Measurements from ENCODE around the gene NXF1. TPM values are rescaled to one million over a fixed set of nuclear protein-coding genes. Genes with fewer than 3 reads are reported as not detected.
A peak's percentile ranks its signal among the peaks of the same experiment; 100 is the strongest.

NXF1 gene
- 26.2 and 30.9 TPM in 2 replicates for total RNA-seq (2016; rRNA removed; fragmentation: Illumina TruSeq; extraction: Trizol)
- total RNA-seq (2016; cell fraction: cytosol; rRNA removed; fragmentation: Illumina TruSeq; extraction: Trizol; ENCODE audit: low read depth) = 6.3 and 6.4 TPM in 2 replicates
- 26.3 and 28.4 TPM in 2 replicates for total RNA-seq (2016; cell fraction: insoluble cytoplasmic fraction; rRNA removed; fragmentation: Illumina TruSeq; extraction: Trizol)
- total RNA-seq (2016; cell fraction: membrane; rRNA removed; fragmentation: Illumina TruSeq; extraction: Trizol) = 7.6 and 10.4 TPM in 2 replicates
- 34.7 and 37.1 TPM in 2 replicates for total RNA-seq (2016; cell fraction: nucleus; rRNA removed; fragmentation: Illumina TruSeq; extraction: Trizol)
- 30.4 and 39.7 TPM in 2 replicates for polyA plus RNA-seq (2011; rRNA removed)
- 18.7 and 20.6 TPM in 2 replicates for polyA plus RNA-seq (2011; cell fraction: cytosol; rRNA removed)
- 353 and 401 TPM in 2 replicates for polyA plus RNA-seq (2011; cell fraction: nucleus; rRNA removed)
- 36.2 and 63.4 TPM in 2 replicates for polyA plus RNA-seq (2012)
- 5.1 and 5.2 TPM in 2 replicates for polyA plus RNA-seq (2016; cell fraction: cytosol; fragmentation: Illumina TruSeq; extraction: Trizol; ENCODE audit: low read depth)
- polyA plus RNA-seq (2016; cell fraction: insoluble cytoplasmic fraction; fragmentation: Illumina TruSeq; extraction: Trizol; ENCODE audit: low read depth) = 49.2 and 51.6 TPM in 2 replicates
- 10.3 and 10.6 TPM in 2 replicates for polyA plus RNA-seq (2016; cell fraction: membrane; fragmentation: Illumina TruSeq; extraction: Trizol; ENCODE audit: low read depth)
- polyA plus RNA-seq (2016; cell fraction: nucleus; fragmentation: Illumina TruSeq; extraction: Trizol; ENCODE audit: insufficient read depth, low read depth) = 134 and 143 TPM in 2 replicates
- 24.4 and 74.3 TPM in 2 replicates for polyA minus RNA-seq (2011; rRNA and poly(A)+ RNA removed; ENCODE audit: low replicate concordance)
- 11.6 and 13.2 TPM in 2 replicates for polyA minus RNA-seq (2011; cell fraction: cytosol; rRNA and poly(A)+ RNA removed)
- polyA minus RNA-seq (2011; cell fraction: nucleus; rRNA and poly(A)+ RNA removed) = 56.4 and 77.8 TPM in 2 replicates
- Bru-seq, nascent RNA = percentile 79 among the genes with signal in this experiment
- BruChase-seq, experiment 1, labeled RNA remaining after a 6-hour chase = percentile 97 among the genes with signal in this experiment
- BruChase-seq, experiment 2, labeled RNA remaining after a 2-hour chase = percentile 94 among the genes with signal in this experiment
- long read RNA-seq, experiment 1, transcript NXF1-201 (21 exons, 2,346 nt) = major isoform, 20 of 30 reads
- long read RNA-seq, experiment 1, partial matches to known transcripts = 7 of 30 reads
- long read RNA-seq, experiment 1, other reads (novel, unspliced or antisense) = 3 of 30 reads
- long read RNA-seq, experiment 2, full-length matches to known transcripts = 24 of 44 reads
- long read RNA-seq, experiment 2, partial matches to known transcripts = 9 of 44 reads
- long read RNA-seq, experiment 2, other reads (novel, unspliced or antisense) = 11 of 44 reads

DNA sequence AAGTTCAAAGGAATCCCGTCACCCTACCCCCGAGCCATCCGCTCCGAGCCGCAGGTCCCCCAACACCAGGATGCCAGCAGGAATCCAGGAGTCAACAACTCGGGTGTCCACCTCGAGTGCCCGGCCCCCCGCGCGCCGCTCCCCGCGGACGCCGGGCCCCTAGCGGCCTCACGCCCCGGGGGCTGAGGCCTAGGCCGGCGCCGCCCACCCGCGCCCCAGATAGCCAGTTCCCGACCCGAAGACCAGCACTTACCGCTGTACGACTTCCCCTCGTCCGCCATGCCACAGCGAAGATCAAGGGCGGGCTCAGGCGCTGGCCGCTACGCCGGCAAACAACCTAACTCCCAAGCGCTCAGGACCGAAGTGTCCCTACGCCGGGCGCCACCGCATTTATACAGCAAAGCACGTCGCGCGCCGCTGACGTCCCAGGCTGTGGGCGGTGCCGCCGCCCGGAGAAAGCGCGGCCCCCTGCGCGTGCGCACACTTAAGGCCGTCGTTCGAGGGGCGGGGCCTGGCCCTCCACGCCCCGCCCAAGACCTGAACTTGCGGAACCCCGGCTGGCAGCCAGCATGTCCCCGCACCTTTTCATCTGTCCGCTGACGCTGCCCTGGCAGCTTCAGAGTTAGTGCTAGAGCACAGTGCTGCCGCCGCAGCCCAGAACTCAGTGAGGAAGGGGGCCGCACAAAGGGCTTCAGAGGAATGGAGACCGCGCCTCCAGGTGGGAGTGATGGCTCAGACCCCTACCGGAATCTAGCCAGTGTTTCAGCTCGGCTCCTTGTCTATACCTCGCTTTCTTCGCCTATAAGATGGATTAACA is at the start of gene NXF1:
Gene NXF1, minus strand, starts transcription at position 365 of the 817 bp plus-strand sequence. Its CDS starts 84 bp downstream, at position 281.
- BruUV-seq (replicated peaks) = no TSS peak
- H3K27me3 ChIP-seq (ENCODE audit: control insufficient read depth in 1 of 2, insufficient read depth in 2 of 2, low read length in 2 of 2) = no peaks in the 10 kb centered on the region; a peak in 1 of 5 replicates
- peaks cover 18% of the 10 kb centered on the region for H3K79me2 ChIP-seq (ENCODE audit: insufficient read depth, low read length)
- no peaks in the 10 kb centered on the region; the same call in 1 of the 2 replicates for H4K20me1 ChIP-seq (ENCODE audit: insufficient read depth, low read length)
- ATAC-seq (peak; percentile 85), DNase-seq (ENCODE audit: low spot score) (peak; percentile 85), FAIRE-seq (peak; percentile 54)
- peak within 1 kb of the TSS; percentile 90 for H3K4me2 ChIP-seq (ENCODE audit: low read depth, low read length)
- peak within 1 kb of the TSS; percentile 84 for H3K9ac ChIP-seq (ENCODE audit: insufficient read depth, low read depth, low read length)
- H3K9me3 ChIP-seq (ENCODE audit: low read length) = no peaks in the 10 kb centered on the region
- ChIA-PET CTCF (ENCODE audit: low intra/inter-chr PET ratio, low total read pairs) (no interaction called here), POLR2A (interaction anchor here (0.7 to 5.7 kb wide), 22 partner anchors 8 to 99 kb away, joined by 3 to 53 read pairs (median 6); partner anchors contain the start of genes POLR2G, SLC3A2, STX5 and TAF6L)
- H3K4me3 ChIP-seq (replicated peaks in 1 of 3; ENCODE audit: insufficient read depth in 1 of 3, low read depth in 2 of 3, low read length in 3 of 3) = peak within 1 kb of the TSS; percentile 86 to 97 (median 92)
- H3K4me1 ChIP-seq (ENCODE audit: insufficient read depth, low read length) = peaks cover 23% of the 10 kb centered on the region
- intact Hi-C loops (cut with micrococcal nuclease; ENCODE audit: unreplicated experiment) (loop anchor here (1.0 to 2.0 kb wide), 2 partner anchors 18 to 26 kb away; partner anchors contain the start of gene TMEM179B), in situ Hi-C loops (cut with HindIII; ENCODE audit: extremely low pct_ligation_motif_present, low pct_unique_long_range_greater_than_20kb) (no loop called here)
- H3K36me3 ChIP-seq (replicated peaks in 1 of 2; ENCODE audit: control insufficient read depth in 1 of 2, insufficient read depth in 2 of 2, low read length in 2 of 2) = peaks cover 9 to 26% of the 10 kb centered on the region in 2 experiments; a peak in 4 of 5 replicates
- H2AFZ ChIP-seq (ENCODE audit: low read length) = no peak within 1 kb of the TSS
- H3K27ac ChIP-seq (ENCODE audit: extremely low read length, insufficient read depth, low read length) = peak within 1 kb of the TSS; percentile 58
- WGBS (ENCODE audit: low lambda C conversion rate) = 15% methylated on average over 22 of the region's 77 CpGs
- TF ChIP-seq GPN1 (CRISPR knock-in tag; IDR thresholded peaks at IDR 0.05; ENCODE audit: borderline replicate concordance) = no peak
- TF ChIP-seq ZNF430 (CRISPR knock-in tag; IDR thresholded peaks at IDR 0.05) = peak; percentile 90
- no peak for TF ChIP-seq ZNF24 (IDR thresholded peaks at IDR 0.05)
- TF ChIP-seq MTF1 (CRISPR knock-in tag; IDR thresholded peaks at IDR 0.05) = peak; percentile 59; the same call in 1 of the 2 replicates
- TF ChIP-seq ZNF709 (CRISPR knock-in tag; IDR thresholded peaks at IDR 0.05) = peak; percentile 86
- TF ChIP-seq, protein P1, sequence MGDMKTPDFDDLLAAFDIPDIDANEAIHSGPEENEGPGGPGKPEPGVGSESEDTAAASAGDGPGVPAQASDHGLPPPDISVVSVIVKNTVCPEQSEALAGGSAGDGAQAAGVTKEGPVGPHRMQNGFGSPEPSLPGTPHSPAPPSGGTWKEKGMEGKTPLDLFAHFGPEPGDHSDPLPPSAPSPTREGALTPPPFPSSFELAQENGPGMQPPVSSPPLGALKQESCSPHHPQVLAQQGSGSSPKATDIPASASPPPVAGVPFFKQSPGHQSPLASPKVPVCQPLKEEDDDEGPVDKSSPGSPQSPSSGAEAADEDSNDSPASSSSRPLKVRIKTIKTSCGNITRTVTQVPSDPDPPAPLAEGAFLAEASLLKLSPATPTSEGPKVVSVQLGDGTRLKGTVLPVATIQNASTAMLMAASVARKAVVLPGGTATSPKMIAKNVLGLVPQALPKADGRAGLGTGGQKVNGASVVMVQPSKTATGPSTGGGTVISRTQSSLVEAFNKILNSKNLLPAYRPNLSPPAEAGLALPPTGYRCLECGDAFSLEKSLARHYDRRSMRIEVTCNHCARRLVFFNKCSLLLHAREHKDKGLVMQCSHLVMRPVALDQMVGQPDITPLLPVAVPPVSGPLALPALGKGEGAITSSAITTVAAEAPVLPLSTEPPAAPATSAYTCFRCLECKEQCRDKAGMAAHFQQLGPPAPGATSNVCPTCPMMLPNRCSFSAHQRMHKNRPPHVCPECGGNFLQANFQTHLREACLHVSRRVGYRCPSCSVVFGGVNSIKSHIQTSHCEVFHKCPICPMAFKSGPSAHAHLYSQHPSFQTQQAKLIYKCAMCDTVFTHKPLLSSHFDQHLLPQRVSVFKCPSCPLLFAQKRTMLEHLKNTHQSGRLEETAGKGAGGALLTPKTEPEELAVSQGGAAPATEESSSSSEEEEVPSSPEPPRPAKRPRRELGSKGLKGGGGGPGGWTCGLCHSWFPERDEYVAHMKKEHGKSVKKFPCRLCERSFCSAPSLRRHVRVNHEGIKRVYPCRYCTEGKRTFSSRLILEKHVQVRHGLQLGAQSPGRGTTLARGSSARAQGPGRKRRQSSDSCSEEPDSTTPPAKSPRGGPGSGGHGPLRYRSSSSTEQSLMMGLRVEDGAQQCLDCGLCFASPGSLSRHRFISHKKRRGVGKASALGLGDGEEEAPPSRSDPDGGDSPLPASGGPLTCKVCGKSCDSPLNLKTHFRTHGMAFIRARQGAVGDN (CRISPR knock-in tag; IDR thresholded peaks at IDR 0.05) = peak; percentile 82
- TF ChIP-seq, protein P2, sequence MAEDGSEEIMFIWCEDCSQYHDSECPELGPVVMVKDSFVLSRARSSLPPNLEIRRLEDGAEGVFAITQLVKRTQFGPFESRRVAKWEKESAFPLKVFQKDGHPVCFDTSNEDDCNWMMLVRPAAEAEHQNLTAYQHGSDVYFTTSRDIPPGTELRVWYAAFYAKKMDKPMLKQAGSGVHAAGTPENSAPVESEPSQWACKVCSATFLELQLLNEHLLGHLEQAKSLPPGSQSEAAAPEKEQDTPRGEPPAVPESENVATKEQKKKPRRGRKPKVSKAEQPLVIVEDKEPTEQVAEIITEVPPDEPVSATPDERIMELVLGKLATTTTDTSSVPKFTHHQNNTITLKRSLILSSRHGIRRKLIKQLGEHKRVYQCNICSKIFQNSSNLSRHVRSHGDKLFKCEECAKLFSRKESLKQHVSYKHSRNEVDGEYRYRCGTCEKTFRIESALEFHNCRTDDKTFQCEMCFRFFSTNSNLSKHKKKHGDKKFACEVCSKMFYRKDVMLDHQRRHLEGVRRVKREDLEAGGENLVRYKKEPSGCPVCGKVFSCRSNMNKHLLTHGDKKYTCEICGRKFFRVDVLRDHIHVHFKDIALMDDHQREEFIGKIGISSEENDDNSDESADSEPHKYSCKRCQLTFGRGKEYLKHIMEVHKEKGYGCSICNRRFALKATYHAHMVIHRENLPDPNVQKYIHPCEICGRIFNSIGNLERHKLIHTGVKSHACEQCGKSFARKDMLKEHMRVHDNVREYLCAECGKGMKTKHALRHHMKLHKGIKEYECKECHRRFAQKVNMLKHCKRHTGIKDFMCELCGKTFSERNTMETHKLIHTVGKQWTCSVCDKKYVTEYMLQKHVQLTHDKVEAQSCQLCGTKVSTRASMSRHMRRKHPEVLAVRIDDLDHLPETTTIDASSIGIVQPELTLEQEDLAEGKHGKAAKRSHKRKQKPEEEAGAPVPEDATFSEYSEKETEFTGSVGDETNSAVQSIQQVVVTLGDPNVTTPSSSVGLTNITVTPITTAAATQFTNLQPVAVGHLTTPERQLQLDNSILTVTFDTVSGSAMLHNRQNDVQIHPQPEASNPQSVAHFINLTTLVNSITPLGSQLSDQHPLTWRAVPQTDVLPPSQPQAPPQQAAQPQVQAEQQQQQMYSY (CRISPR knock-in tag; IDR thresholded peaks at IDR 0.05) = peak; percentile 58; the same call in 1 of the 2 replicates
- TF ChIP-seq ZNF570 (CRISPR knock-in tag; IDR thresholded peaks at IDR 0.05; ENCODE audit: borderline replicate concordance) = no peak
- peak; percentile 76 for TF ChIP-seq MED13 (CRISPR knock-in tag; IDR thresholded peaks at IDR 0.05)
